ENCODE measurements around the gene QRSL1.
"Not testable (repeated sequence)": the region's sequence is repeated elsewhere in the genome, so short reads cannot be mapped to it uniquely, and the experiment has no call there.

QRSL1 gene

GRCh38 chr6:106614592-106615257 is 14.7 kb upstream of the QRSL1 start:
- H3K36me3 Mint-ChIP-seq (ENCODE audit: low read depth): peaks cover 54% of the 10 kb centered on the region
- no peak overlapping the region for H3K27ac Mint-ChIP-seq
- H3K4me1 Mint-ChIP-seq (ENCODE audit: low read depth): peaks cover 17% of the 10 kb centered on the region

GRCh38 chr6:106617302-106617701 is 12.1 kb upstream of the QRSL1 start:
- no peak overlapping the region for H3K4me3 Mint-ChIP-seq
- no peaks in the 10 kb centered on the region for H3K9me3 Mint-ChIP-seq
- peaks cover 17% of the 10 kb centered on the region for H3K4me1 Mint-ChIP-seq (ENCODE audit: low read depth)
- H3K36me3 Mint-ChIP-seq (ENCODE audit: low read depth): peaks cover 58% of the 10 kb centered on the region
- H3K27me3 Mint-ChIP-seq: no peaks in the 10 kb centered on the region
- DNase-seq: no peak
- H3K27ac Mint-ChIP-seq: no peak overlapping the region

More at GRCh38 chr6:106614592-106615257, 14.7 kb upstream of the QRSL1 start:
- Mint-ChIP-seq H3K4me3 (no peak overlapping the region), H3K27me3 (no peaks in the 10 kb centered on the region), H3K9me3 (no peaks in the 10 kb centered on the region)
- DNase-seq: no peak

- Mint-ChIP-seq H3K27me3 (no peaks in the 10 kb centered on the region), H3K4me1 (ENCODE audit: low read depth) (peaks cover 13% of the 10 kb centered on the region), H3K27ac (no peak overlapping the region), H3K9me3 (no peaks in the 10 kb centered on the region), H3K36me3 (ENCODE audit: low read depth) (peaks cover 59% of the 10 kb centered on the region), H3K4me3 (no peak overlapping the region)
- no peak for DNase-seq
Measured at GRCh38 chr6:106617857-106618256, 11.5 kb upstream of the QRSL1 start.

- H3K27me3 Mint-ChIP-seq: no peaks in the 10 kb centered on the region
- no peaks in the 10 kb centered on the region for H3K9me3 Mint-ChIP-seq
- no peak for DNase-seq
- no peak overlapping the region for H3K27ac Mint-ChIP-seq
- peaks cover 58% of the 10 kb centered on the region for H3K36me3 Mint-ChIP-seq (ENCODE audit: low read depth)
- H3K4me3 Mint-ChIP-seq: no peak overlapping the region
- H3K4me1 Mint-ChIP-seq (ENCODE audit: low read depth): peaks cover 8% of the 10 kb centered on the region
Measured at GRCh38 chr6:106618324-106618723, 11.1 kb upstream of the QRSL1 start.

- Mint-ChIP-seq H3K4me3 (no peak overlapping the region), H3K36me3 (ENCODE audit: low read depth) (peaks cover 51% of the 10 kb centered on the region), H3K27ac (no peak overlapping the region), H3K9me3 (no peaks in the 10 kb centered on the region), H3K27me3 (no peaks in the 10 kb centered on the region), H3K4me1 (ENCODE audit: low read depth) (peaks cover 3% of the 10 kb centered on the region)
- no peak for DNase-seq
Measured at GRCh38 chr6:106619223-106619622, 10.2 kb upstream of the QRSL1 start.

- no peak for DNase-seq
- Mint-ChIP-seq H3K9me3 (no peaks in the 10 kb centered on the region), H3K4me3 (no peak overlapping the region), H3K27ac (no peak overlapping the region), H3K36me3 (ENCODE audit: low read depth) (peaks cover 39% of the 10 kb centered on the region), H3K4me1 (ENCODE audit: low read depth) (peaks cover 4% of the 10 kb centered on the region), H3K27me3 (no peaks in the 10 kb centered on the region)
Measured at GRCh38 chr6:106620931-106621672, 8.3 kb upstream of the QRSL1 start.

GRCh38 chr6:106622412-106622811 is 7.0 kb upstream of the QRSL1 start:
- H3K4me1 Mint-ChIP-seq (ENCODE audit: low read depth): peaks cover 10% of the 10 kb centered on the region
- no peak overlapping the region for H3K4me3 Mint-ChIP-seq
- no peak for DNase-seq
- H3K27me3 Mint-ChIP-seq: no peaks in the 10 kb centered on the region
- no peak overlapping the region for H3K27ac Mint-ChIP-seq
- no peaks in the 10 kb centered on the region for H3K9me3 Mint-ChIP-seq
- H3K36me3 Mint-ChIP-seq (ENCODE audit: low read depth): peaks cover 29% of the 10 kb centered on the region

GRCh38 chr6:106623039-106623438 is 6.3 kb upstream of the QRSL1 start:
- peaks cover 28% of the 10 kb centered on the region for H3K36me3 Mint-ChIP-seq (ENCODE audit: low read depth)
- no peaks in the 10 kb centered on the region for H3K27me3 Mint-ChIP-seq
- H3K9me3 Mint-ChIP-seq: no peaks in the 10 kb centered on the region
- no peak for DNase-seq
- H3K4me1 Mint-ChIP-seq (ENCODE audit: low read depth): peaks cover 13% of the 10 kb centered on the region
- no peak overlapping the region for H3K4me3 Mint-ChIP-seq
- no peak overlapping the region for H3K27ac Mint-ChIP-seq

- H3K27ac Mint-ChIP-seq: no peak overlapping the region
- H3K27me3 Mint-ChIP-seq: no peaks in the 10 kb centered on the region
- peaks cover 33% of the 10 kb centered on the region for H3K4me1 Mint-ChIP-seq (ENCODE audit: low read depth)
- H3K4me3 Mint-ChIP-seq: no peak overlapping the region
- DNase-seq: no peak
- H3K36me3 Mint-ChIP-seq (ENCODE audit: low read depth): peaks cover 29% of the 10 kb centered on the region
- no peaks in the 10 kb centered on the region for H3K9me3 Mint-ChIP-seq
Measured at GRCh38 chr6:106626485-106626884, 2.9 kb upstream of the QRSL1 start.

- Mint-ChIP-seq H3K4me1 (ENCODE audit: low read depth) (peaks cover 41% of the 10 kb centered on the region), H3K4me3 (peak overlapping the region; percentile 95)
- H3K27me3 Mint-ChIP-seq: not testable (repeated sequence)
Measured at GRCh38 chr6:106627760-106628159, 1.6 kb upstream of the QRSL1 start.

GRCh38 chr6:106628658-106629102 is 698 bp upstream of the QRSL1 start:
- Mint-ChIP-seq H3K4me3 (peak overlapping the region; percentile 95), H3K4me1 (ENCODE audit: low read depth) (peaks cover 41% of the 10 kb centered on the region), H3K36me3 (ENCODE audit: low read depth) (peaks cover 19% of the 10 kb centered on the region), H3K27me3 (no peaks in the 10 kb centered on the region), H3K27ac (peak overlapping the region; percentile 99), H3K9me3 (no peaks in the 10 kb centered on the region)
- no peak for DNase-seq

More at GRCh38 chr6:106627760-106628159, 1.6 kb upstream of the QRSL1 start:
- DNase-seq, H3K9me3 Mint-ChIP-seq: not testable (repeated sequence)
- Mint-ChIP-seq H3K36me3 (ENCODE audit: low read depth) (peaks cover 20% of the 10 kb centered on the region), H3K27ac (peak overlapping the region; percentile 99)

GRCh38 chr6:106629859-106630163 is 433 bp downstream of the QRSL1 start:
- peak overlapping the region; percentile 99 for H3K27ac Mint-ChIP-seq
- H3K4me1 Mint-ChIP-seq (ENCODE audit: low read depth): peaks cover 48% of the 10 kb centered on the region
- no peaks in the 10 kb centered on the region for H3K9me3 Mint-ChIP-seq
- no peak for DNase-seq
- H3K4me3 Mint-ChIP-seq: peak overlapping the region; percentile 95
- peaks cover 23% of the 10 kb centered on the region for H3K36me3 Mint-ChIP-seq (ENCODE audit: low read depth)
- no peaks in the 10 kb centered on the region for H3K27me3 Mint-ChIP-seq

- H3K36me3 Mint-ChIP-seq (ENCODE audit: low read depth): peaks cover 28% of the 10 kb centered on the region
- peak overlapping the region; percentile 95 for H3K4me3 Mint-ChIP-seq
- H3K27ac Mint-ChIP-seq: peak overlapping the region; percentile 99
- no peaks in the 10 kb centered on the region for H3K9me3 Mint-ChIP-seq
- H3K27me3 Mint-ChIP-seq: no peaks in the 10 kb centered on the region
- H3K4me1 Mint-ChIP-seq (ENCODE audit: low read depth): peaks cover 53% of the 10 kb centered on the region
- no peak for DNase-seq
Measured at GRCh38 chr6:106630366-106630765, 988 bp downstream of the QRSL1 start.

GRCh38 chr6:106631346-106631745 is 2.0 kb downstream of the QRSL1 start:
- Mint-ChIP-seq H3K4me1 (ENCODE audit: low read depth) (peaks cover 48% of the 10 kb centered on the region), H3K9me3 (no peaks in the 10 kb centered on the region), H3K4me3 (no peak overlapping the region), H3K36me3 (ENCODE audit: low read depth) (peaks cover 29% of the 10 kb centered on the region), H3K27me3 (no peaks in the 10 kb centered on the region), H3K27ac (no peak overlapping the region)
- no peak for DNase-seq

GRCh38 chr6:106634565-106634964 is 5.2 kb downstream of the QRSL1 start:
- peaks cover 52% of the 10 kb centered on the region for H3K4me1 Mint-ChIP-seq (ENCODE audit: low read depth)
- H3K4me3 Mint-ChIP-seq: no peak overlapping the region
- H3K9me3 Mint-ChIP-seq: no peaks in the 10 kb centered on the region
- no peaks in the 10 kb centered on the region for H3K27me3 Mint-ChIP-seq
- H3K36me3 Mint-ChIP-seq (ENCODE audit: low read depth): peaks cover 33% of the 10 kb centered on the region
- DNase-seq: no peak
- no peak overlapping the region for H3K27ac Mint-ChIP-seq

Data from activated T-cell treated with anti-CD3 and anti-CD28 coated beads, Interleukin-2, amount 50 U/mL, for 24 hours (primary cell).